CD4-positive, alpha-beta T cell (primary cell): ENCODE results near the gene SARNP. TPM values are rescaled to one million over a fixed set of nuclear protein-coding genes. Genes with fewer than 3 reads are reported as not detected.

Experiments used
- ATAC-seq: fragments of 200-7000 bp; cut with Tn5 transposase; one replicate; pipeline ENCODE4 v1.10.0; 2022; ENCODE audit warnings: mild to moderate bottlenecking; ENCODE audit not compliant: poor library complexity
- CTCF ChIA-PET: fragments of 350-600 bp; sonication (Branson Sonifier 250); formaldehyde crosslinking; loops from one replicate; lab custom pipeline; 2021; ENCODE audit warnings: antibody characterized with exemption, inconsistent platforms; lab: Charles Lee
- POLR2A ChIA-PET: fragments of 350-600 bp; sonication (Branson Sonifier 250); formaldehyde crosslinking; loops from one replicate; lab custom pipeline; 2021; ENCODE audit warnings: antibody characterized with exemption, inconsistent platforms; lab: Charles Lee
- DNase-seq, 14 experiments: peaks; one replicate each; pipeline ENCODE4 v3.0.0-alpha.2; 2013 to 2020; ENCODE audit warnings: mixed read lengths in 2 of 14
- H3K27ac ChIP-seq, 2 donors: one replicate each; pipeline versions ENCODE4 v1.5.1 to v1.7.0; 2013; ENCODE audit warnings: low read length in 2 of 2, low read depth in 1 of 2, mild to moderate bottlenecking in 1 of 2
- H3K27me3 ChIP-seq, 2 experiments: 1 replicate in 1 of 2; 2 replicates in 1 of 2; pipeline versions ENCODE4 v1.6.1 to v1.7.0; 2013; ENCODE audit warnings: low read length in 2 of 2, control low read depth in 1 of 2, mild to moderate bottlenecking in 1 of 2, moderate library complexity in 1 of 2; ENCODE audit not compliant: insufficient read depth in 2 of 2, control insufficient read depth in 1 of 2
- H3K36me3 ChIP-seq: one replicate; pipeline ENCODE4 v1.6.1; 2013; ENCODE audit warnings: low read length, control low read depth; ENCODE audit not compliant: insufficient read depth
- H3K4me1 ChIP-seq: one replicate; pipeline ENCODE4 v1.6.1; 2013; ENCODE audit warnings: low read length, control low read depth; ENCODE audit not compliant: insufficient read depth
- H3K4me3 ChIP-seq: one replicate; pipeline ENCODE4 v1.5.1; 2013; ENCODE audit warnings: mild to moderate bottlenecking, low read length, moderate library complexity
- H3K9me3 ChIP-seq, 2 experiments: 1 replicate in 1 of 2; 2 replicates in 1 of 2; pipeline versions ENCODE4 v1.6.1 to v1.7.0; 2013; ENCODE audit warnings: low read length in 2 of 2, mild to moderate bottlenecking in 2 of 2, control low read depth in 1 of 2, moderate library complexity in 1 of 2; ENCODE audit not compliant: control insufficient read depth in 1 of 2, insufficient read depth in 1 of 2
- H3K27ac Mint-ChIP-seq: one replicate; pipeline ENCODE4 v1.8.0; 2020; ENCODE audit warnings: mixed read lengths
- H3K27me3 Mint-ChIP-seq: one replicate; pipeline ENCODE4 v1.8.0; 2021; ENCODE audit warnings: mixed read lengths
- H3K36me3 Mint-ChIP-seq: one replicate; pipeline ENCODE4 v1.8.0; 2021; ENCODE audit warnings: low read depth, mixed read lengths
- H3K4me1 Mint-ChIP-seq: one replicate; pipeline ENCODE4 v1.8.0; 2021; ENCODE audit warnings: low read depth, mixed read lengths
- H3K4me3 Mint-ChIP-seq: one replicate; pipeline ENCODE4 v1.8.0; 2020; ENCODE audit warnings: mild to moderate bottlenecking, mixed read lengths
- H3K9me3 Mint-ChIP-seq: one replicate; pipeline ENCODE4 v1.8.0; 2020; ENCODE audit warnings: mixed read lengths
- intact Hi-C, 2 experiments: fragments of 100-400 bp; cut with DNase I in 1 of 2; cut with micrococcal nuclease in 1 of 2; formaldehyde crosslinking; loops; one replicate each; pipeline versions ENCODE4 v1.15.1 to v1.9.0; 2023 to 2025; cut with DNase I, micrococcal nuclease
- total RNA-seq, 174 experiments: library from RNA in 2 of 174; stranded (reverse) in 2 of 174; gene quantifications; one replicate each; pipeline ENCODE4 v1.2.3 and lab custom pipeline; 2021 to 2026
- TF ChIP-seq, protein P1 (sequence below): fragments of 200-600 bp; IDR thresholded peaks from one replicate; pipeline ENCODE4 v1.8.0; 2022; ENCODE audit warnings: antibody characterized with exemption, mild to moderate bottlenecking

Gene SARNP
- total RNA-seq, 2 experiments from 2014 or later: 38.2 to 38.6 TPM

DNA sequence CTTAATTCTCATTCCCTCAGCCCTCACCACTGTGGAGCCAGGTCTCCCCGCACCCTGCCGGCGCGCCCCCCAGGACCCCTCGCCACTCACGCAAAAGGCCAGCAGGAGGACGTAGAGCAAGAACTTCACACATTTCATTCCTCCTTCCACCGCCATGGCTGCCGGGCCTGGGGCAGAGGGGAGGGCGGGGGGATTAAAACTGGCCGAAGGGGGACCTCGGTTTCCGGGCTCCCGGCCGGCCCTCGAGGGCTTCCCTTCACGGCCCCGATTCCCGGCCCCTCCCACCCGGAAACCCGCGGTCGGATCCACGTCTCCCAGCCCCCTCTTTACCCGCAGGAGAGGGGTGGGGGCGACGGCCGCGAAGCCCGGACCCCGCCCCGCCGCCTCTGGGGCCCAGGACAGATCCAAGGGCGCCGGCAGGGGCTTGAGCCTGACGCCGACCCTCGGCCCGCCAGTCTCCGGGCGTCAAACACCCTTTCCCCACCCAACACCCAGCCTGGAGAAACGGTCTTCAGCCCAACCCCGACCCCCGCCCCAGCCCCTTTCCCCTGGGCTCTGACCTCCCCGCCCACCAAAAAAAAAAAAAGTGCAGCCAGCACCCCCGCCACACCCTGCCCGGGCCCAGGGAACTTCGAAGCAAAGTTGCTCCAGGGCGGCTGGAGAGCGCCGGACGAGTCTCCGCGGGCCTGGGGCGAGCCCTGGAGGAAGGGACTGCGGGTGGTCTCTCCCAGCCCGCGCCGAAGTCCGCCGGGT, 89.2 kb downstream of the SARNP start:
- H3K27me3 ChIP-seq: no peaks in the 10 kb centered on the region
- H3K9me3 ChIP-seq: no peaks in the 10 kb centered on the region
- H3K36me3 ChIP-seq: peaks cover 7% of the 10 kb centered on the region
- DNase-seq (peak in 4 of 14 experiments; percentile 31 to 49 (median 42)), ATAC-seq (no peak)
- peak overlapping the region; percentile 86 for H3K4me3 Mint-ChIP-seq
- peak overlapping the region; percentile 80 for H3K27ac Mint-ChIP-seq
- peak overlapping the region; percentile 57 to 63 for H3K27ac ChIP-seq
- H3K27me3 Mint-ChIP-seq: no peaks in the 10 kb centered on the region
- H3K4me1 Mint-ChIP-seq: peaks cover 48% of the 10 kb centered on the region
- peaks cover 10% of the 10 kb centered on the region for H3K36me3 Mint-ChIP-seq
- H3K4me3 ChIP-seq: peak overlapping the region; percentile 86
- H3K9me3 Mint-ChIP-seq: no peaks in the 10 kb centered on the region
- POLR2A ChIA-PET: interaction anchor here (1.1 to 2.8 kb wide), 10 partner anchors 10 to 389 kb away, joined by 4 to 35 read pairs (median 7); partner anchors contain the start of genes BLOC1S1, DNAJC14, ORMDL2 and SARNP
- peaks cover 43% of the 10 kb centered on the region for H3K4me1 ChIP-seq
- CTCF ChIA-PET: interaction anchor here (1.0 to 2.8 kb wide), 2 partner anchors 10 to 13 kb away, joined by 4 to 24 read pairs; no protein-coding TSS in a partner anchor
- intact Hi-C loops: no loop called here
- TF ChIP-seq, protein P1, sequence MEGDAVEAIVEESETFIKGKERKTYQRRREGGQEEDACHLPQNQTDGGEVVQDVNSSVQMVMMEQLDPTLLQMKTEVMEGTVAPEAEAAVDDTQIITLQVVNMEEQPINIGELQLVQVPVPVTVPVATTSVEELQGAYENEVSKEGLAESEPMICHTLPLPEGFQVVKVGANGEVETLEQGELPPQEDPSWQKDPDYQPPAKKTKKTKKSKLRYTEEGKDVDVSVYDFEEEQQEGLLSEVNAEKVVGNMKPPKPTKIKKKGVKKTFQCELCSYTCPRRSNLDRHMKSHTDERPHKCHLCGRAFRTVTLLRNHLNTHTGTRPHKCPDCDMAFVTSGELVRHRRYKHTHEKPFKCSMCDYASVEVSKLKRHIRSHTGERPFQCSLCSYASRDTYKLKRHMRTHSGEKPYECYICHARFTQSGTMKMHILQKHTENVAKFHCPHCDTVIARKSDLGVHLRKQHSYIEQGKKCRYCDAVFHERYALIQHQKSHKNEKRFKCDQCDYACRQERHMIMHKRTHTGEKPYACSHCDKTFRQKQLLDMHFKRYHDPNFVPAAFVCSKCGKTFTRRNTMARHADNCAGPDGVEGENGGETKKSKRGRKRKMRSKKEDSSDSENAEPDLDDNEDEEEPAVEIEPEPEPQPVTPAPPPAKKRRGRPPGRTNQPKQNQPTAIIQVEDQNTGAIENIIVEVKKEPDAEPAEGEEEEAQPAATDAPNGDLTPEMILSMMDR: no peak

DNA sequence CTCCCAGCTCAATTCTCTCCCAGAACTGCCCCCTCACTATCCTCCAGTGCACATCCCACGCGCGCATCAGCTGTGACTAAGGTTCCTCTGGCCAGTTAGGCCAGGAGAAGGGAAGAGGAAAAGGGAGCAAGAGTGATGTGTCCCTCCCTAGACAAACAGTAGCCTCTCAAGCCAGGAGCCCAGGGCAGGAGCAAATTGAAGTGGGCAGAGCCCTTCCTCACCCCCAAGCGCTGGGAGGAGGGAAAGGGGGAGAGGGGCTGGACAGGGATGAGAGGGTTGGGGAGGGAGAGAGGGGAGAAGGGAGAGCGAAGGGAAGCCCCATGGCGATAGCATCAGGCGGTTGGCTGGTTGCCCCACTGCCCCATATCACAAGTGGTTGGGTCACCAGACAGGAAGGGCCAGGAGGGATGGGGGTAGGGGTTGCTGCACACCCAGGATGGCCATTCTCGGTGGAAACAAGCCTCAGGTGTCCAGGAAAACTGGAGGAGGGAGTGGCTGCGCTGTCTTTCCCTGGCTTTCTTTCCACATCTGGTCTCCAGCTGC, 89.8 kb downstream of the SARNP start:
- no peaks in the 10 kb centered on the region for H3K27me3 ChIP-seq
- H3K9me3 ChIP-seq: no peaks in the 10 kb centered on the region
- intact Hi-C loops: no loop called here
- Mint-ChIP-seq H3K27me3 (no peaks in the 10 kb centered on the region), H3K4me1 (peaks cover 48% of the 10 kb centered on the region), H3K27ac (peak overlapping the region; percentile 80), H3K4me3 (peak overlapping the region; percentile 86), H3K9me3 (no peaks in the 10 kb centered on the region), H3K36me3 (peaks cover 10% of the 10 kb centered on the region)
- TF ChIP-seq, protein P1: no peak
- peaks cover 43% of the 10 kb centered on the region for H3K4me1 ChIP-seq
- ChIA-PET POLR2A (interaction anchor here (1.1 to 2.8 kb wide), 2 partner anchors 11 to 12 kb away, joined by 4 to 30 read pairs; partner anchors contain the start of gene BLOC1S1), CTCF (no interaction called here)
- peak overlapping the region; percentile 54 to 63 for H3K27ac ChIP-seq
- peaks cover 7% of the 10 kb centered on the region for H3K36me3 ChIP-seq
- peak in 2 of 14 experiments; percentile 23 to 43 for DNase-seq
- peak overlapping the region; percentile 86 for H3K4me3 ChIP-seq
- ATAC-seq: no peak

DNA sequence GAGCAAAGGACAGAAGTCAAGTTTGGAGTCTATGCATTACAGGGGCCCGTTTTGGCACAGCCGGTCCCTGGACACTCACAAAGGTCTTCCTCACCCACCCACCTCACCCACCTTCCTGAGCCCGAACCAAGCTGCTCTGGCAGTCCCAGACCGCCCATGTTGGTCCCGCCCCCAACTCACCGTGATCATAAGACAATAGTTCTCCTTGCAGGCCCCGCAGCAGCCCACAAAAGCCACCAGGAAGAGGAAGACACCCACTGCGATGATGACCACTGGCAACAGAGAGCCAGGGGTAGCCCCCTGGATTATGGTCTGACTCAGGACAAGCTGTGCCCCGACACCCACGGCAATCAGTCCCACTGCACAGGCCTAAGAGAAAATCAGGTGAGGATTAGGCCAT, 90.6 kb downstream of the SARNP start:
- no peaks in the 10 kb centered on the region for H3K27me3 Mint-ChIP-seq
- peak overlapping the region in 1 of 2 donors; percentile 54 for H3K27ac ChIP-seq
- H3K36me3 ChIP-seq: peaks cover 7% of the 10 kb centered on the region
- CTCF ChIA-PET: no interaction called here
- POLR2A ChIA-PET: interaction anchor here (1.1 kb wide), 1 partner anchor 12 kb away, joined by 4 read pairs; no protein-coding TSS in a partner anchor
- H3K9me3 ChIP-seq: no peaks in the 10 kb centered on the region
- peak overlapping the region; percentile 80 for H3K27ac Mint-ChIP-seq
- TF ChIP-seq, protein P1: no peak
- no peaks in the 10 kb centered on the region for H3K9me3 Mint-ChIP-seq
- peak in 1 of 14 experiments; percentile 39 for DNase-seq
- peaks cover 48% of the 10 kb centered on the region for H3K4me1 Mint-ChIP-seq
- no peak overlapping the region for H3K4me3 ChIP-seq
- peak overlapping the region; percentile 86 for H3K4me3 Mint-ChIP-seq
- no peaks in the 10 kb centered on the region for H3K27me3 ChIP-seq
- intact Hi-C loops: no loop called here
- H3K4me1 ChIP-seq: peaks cover 43% of the 10 kb centered on the region
- H3K36me3 Mint-ChIP-seq: peaks cover 10% of the 10 kb centered on the region
- ATAC-seq: no peak
